C4-2B (cell line): ENCODE measurements around the gene FAM221B.

ENCODE experiments used
- H3K27ac ChIP-seq: fragments of 450-650 bp; 2 replicates; pipeline ENCODE4 v1.5.1; 2017
- CTCF ChIP-seq: fragments of 450-650 bp; conservative IDR thresholded peaks from 2 replicates; pipeline ENCODE4 v1.5.1; 2017; ENCODE audit warnings: mild to moderate bottlenecking
- ZFX ChIP-seq: fragments of 450-650 bp; IDR thresholded peaks from 2 replicates; pipeline ENCODE4 v1.6.1; 2017

Gene FAM221B

GRCh38 chr9:35864695-35865255, 36.2 kb upstream of the FAM221B start:
- no peak for TF ChIP-seq ZFX
- TF ChIP-seq CTCF = no peak
- H3K27ac ChIP-seq = no peak overlapping the region

GRCh38 chr9:35863583-35863982, 35.1 kb upstream of the FAM221B start:
- H3K27ac ChIP-seq = no peak overlapping the region
- TF ChIP-seq CTCF (no peak), ZFX (no peak)

- TF ChIP-seq ZFX (no peak), CTCF (no peak)
- H3K27ac ChIP-seq = no peak overlapping the region
Observed at GRCh38 chr9:35862328-35862727, 33.8 kb upstream of the FAM221B start.

- TF ChIP-seq CTCF (no peak), ZFX (no peak)
- H3K27ac ChIP-seq = no peak overlapping the region
Observed at GRCh38 chr9:35861161-35861897, 32.8 kb upstream of the FAM221B start.

- TF ChIP-seq CTCF (no peak), ZFX (no peak)
- H3K27ac ChIP-seq = no peak overlapping the region
Observed at GRCh38 chr9:35859990-35860339, 31.4 kb upstream of the FAM221B start.

GRCh38 chr9:35859310-35859989, 30.9 kb upstream of the FAM221B start:
- TF ChIP-seq CTCF = no peak
- no peak for TF ChIP-seq ZFX
- H3K27ac ChIP-seq = no peak overlapping the region

GRCh38 chr9:35858458-35858857, 29.9 kb upstream of the FAM221B start:
- H3K27ac ChIP-seq = no peak overlapping the region
- TF ChIP-seq CTCF (no peak), ZFX (no peak)
